ENCODE results near the gene TMEM200A.
"Not testable (repeated sequence)": the region's sequence is repeated elsewhere in the genome, so short reads cannot be mapped to it uniquely, and the experiment has no call there.

The TMEM200A gene

GRCh38 chr6:130365166-130366106, at the start of gene TMEM200A:
TMEM200A (plus strand) TSS chr6:130366017; CDS start chr6:130440423, 74,406 bp downstream.
- DNase-seq (ENCODE audit: extremely low read depth in 1 of 2, low read depth in 1 of 2), result peak; percentile 8 to 9

- no peak for DNase-seq (ENCODE audit: extremely low read depth in 1 of 2, low read depth in 1 of 2)
Measured at GRCh38 chr6:130320908-130321307, 44.9 kb upstream of the TMEM200A start.

- peak in 1 of 2 donors; percentile 11 for DNase-seq (ENCODE audit: extremely low read depth in 1 of 2, low read depth in 1 of 2)
Measured at GRCh38 chr6:130322673-130323268, 43.0 kb upstream of the TMEM200A start.

- DNase-seq (ENCODE audit: extremely low read depth in 1 of 2, low read depth in 1 of 2), result no peak
Measured at GRCh38 chr6:130324657-130325056, 41.2 kb upstream of the TMEM200A start.

- DNase-seq (ENCODE audit: extremely low read depth in 1 of 2, low read depth in 1 of 2), result no peak
Measured at GRCh38 chr6:130326496-130326895, 39.3 kb upstream of the TMEM200A start.

GRCh38 chr6:130337534-130337933, 28.3 kb upstream of the TMEM200A start:
- DNase-seq (ENCODE audit: extremely low read depth in 1 of 2, low read depth in 1 of 2), result no peak

GRCh38 chr6:130346324-130346723, 19.5 kb upstream of the TMEM200A start:
- not testable (repeated sequence) for DNase-seq (ENCODE audit: extremely low read depth in 1 of 2, low read depth in 1 of 2)

- no peak for DNase-seq (ENCODE audit: extremely low read depth in 1 of 2, low read depth in 1 of 2)
Measured at GRCh38 chr6:130354322-130354721, 11.5 kb upstream of the TMEM200A start.

GRCh38 chr6:130355572-130355971, 10.2 kb upstream of the TMEM200A start:
- no peak for DNase-seq (ENCODE audit: extremely low read depth in 1 of 2, low read depth in 1 of 2)

- DNase-seq (ENCODE audit: extremely low read depth in 1 of 2, low read depth in 1 of 2), result no peak
Measured at GRCh38 chr6:130357436-130357835, 8.4 kb upstream of the TMEM200A start.

- no peak for DNase-seq (ENCODE audit: extremely low read depth in 1 of 2, low read depth in 1 of 2)
Measured at GRCh38 chr6:130359736-130360135, 6.1 kb upstream of the TMEM200A start.

GRCh38 chr6:130362128-130362527, 3.7 kb upstream of the TMEM200A start:
- no peak for DNase-seq (ENCODE audit: extremely low read depth in 1 of 2, low read depth in 1 of 2)

GRCh38 chr6:130364224-130364780, 1.5 kb upstream of the TMEM200A start:
- no peak for DNase-seq (ENCODE audit: extremely low read depth in 1 of 2, low read depth in 1 of 2)

GRCh38 chr6:130366107-130367005, 539 bp downstream of the TMEM200A start:
- peak in 1 of 2 donors; percentile 15 for DNase-seq (ENCODE audit: extremely low read depth in 1 of 2, low read depth in 1 of 2)

- no peak for DNase-seq (ENCODE audit: extremely low read depth in 1 of 2, low read depth in 1 of 2)
Measured at GRCh38 chr6:130367767-130368166, 1.9 kb downstream of the TMEM200A start.

- DNase-seq (ENCODE audit: extremely low read depth in 1 of 2, low read depth in 1 of 2), result no peak
Measured at GRCh38 chr6:130368576-130368975, 2.8 kb downstream of the TMEM200A start.

GRCh38 chr6:130369831-130370230, 4.0 kb downstream of the TMEM200A start:
- DNase-seq (ENCODE audit: extremely low read depth in 1 of 2, low read depth in 1 of 2), result no peak

GRCh38 chr6:130371921-130372420, 6.2 kb downstream of the TMEM200A start:
- DNase-seq (ENCODE audit: extremely low read depth in 1 of 2, low read depth in 1 of 2), result no peak

- no peak for DNase-seq (ENCODE audit: extremely low read depth in 1 of 2, low read depth in 1 of 2)
Measured at GRCh38 chr6:130372786-130373185, 7.0 kb downstream of the TMEM200A start.

- DNase-seq (ENCODE audit: extremely low read depth in 1 of 2, low read depth in 1 of 2), result no peak
Measured at GRCh38 chr6:130373992-130374391, 8.2 kb downstream of the TMEM200A start.

Data from stimulated activated CD8-positive, alpha-beta memory T cell treated with anti-CD3 and anti-CD28 coated beads, Interleukin-7, amount 100 ng/mL, for 48 hours (primary cell).